B cell (primary cell): Measurements from ENCODE around the gene HTR2B. TPM values are rescaled to one million over a fixed set of nuclear protein-coding genes. Genes with fewer than 3 reads are reported as not detected.

Experiments used
- ATAC-seq: fragments of 200-7000 bp; cut with Tn5 transposase; one replicate; pipeline ENCODE4 v1.10.0; 2021; ENCODE audit warnings: low read depth, mild to moderate bottlenecking, moderate number of reproducible peaks, moderate library complexity
- CTCF ChIA-PET: fragments of 350-600 bp; sonication (Branson Sonifier 250); formaldehyde crosslinking; loops from one replicate; lab custom pipeline; 2021; ENCODE audit warnings: antibody characterized with exemption, inconsistent platforms; lab: Charles Lee
- POLR2A ChIA-PET: fragments of 350-600 bp; sonication (Branson Sonifier 250); formaldehyde crosslinking; loops from one replicate; lab custom pipeline; 2021; ENCODE audit warnings: antibody characterized with exemption; lab: Charles Lee
- DNase-seq: peaks from one replicate; pipeline ENCODE4 v3.0.0; 2013
- H2AFZ ChIP-seq: 2 replicates; pipeline ENCODE4 v1.6.1; 2012; ENCODE audit warnings: mild to moderate bottlenecking, low read depth, low read length; ENCODE audit not compliant: insufficient read depth, poor library complexity, severe bottlenecking
- H3K27ac ChIP-seq, 2 donors: 1 replicate in 1 of 2; 2 replicates in 1 of 2; pipeline ENCODE4 v1.5.1; 2012 to 2013; ENCODE audit warnings: low read length in 2 of 2, mild to moderate bottlenecking in 2 of 2, moderate library complexity in 1 of 2
- H3K27me3 ChIP-seq, 4 experiments: fragments of 200-600 bp in 1 of 4; sonication (generic) in 1 of 4; replicated peaks in 1 of 4; 1 replicate in 2 of 4; 2 replicates in 2 of 4; pipeline versions ENCODE4 v1.6.1 to v1.7.0; 2013 to 2016; ENCODE audit warnings: low read length in 3 of 4, mild to moderate bottlenecking in 2 of 4, mixed read lengths in 1 of 4, moderate library complexity in 1 of 4; ENCODE audit not compliant: insufficient read depth in 4 of 4, control insufficient read depth in 3 of 4; ENCODE audit errors: control extremely low read depth in 1 of 4
- H3K36me3 ChIP-seq, 2 experiments: replicated peaks in 1 of 2; 1 replicate in 1 of 2; 2 replicates in 1 of 2; pipeline versions ENCODE4 v1.6.1 to v1.7.1; 2013; ENCODE audit warnings: low read length in 1 of 2; ENCODE audit not compliant: insufficient read depth in 2 of 2, control insufficient read depth in 1 of 2; ENCODE audit errors: control extremely low read depth in 1 of 2, extremely low read depth in 1 of 2
- H3K4me1 ChIP-seq, 2 donors: fragments of 200-600 bp in 1 of 2; sonication (generic) in 1 of 2; 1 replicate in 1 of 2; 2 replicates in 1 of 2; pipeline versions ENCODE4 v1.5.1 to v1.6.1; 2013 to 2017; ENCODE audit warnings: low read length in 2 of 2; ENCODE audit not compliant: control insufficient read depth in 2 of 2, insufficient read depth in 2 of 2
- H3K4me2 ChIP-seq: replicated peaks from 2 replicates; pipeline ENCODE3; 2012; ENCODE audit warnings: mild to moderate bottlenecking, low read depth, low read length; ENCODE audit not compliant: poor library complexity, severe bottlenecking
- H3K4me3 ChIP-seq, 5 experiments: fragments of 200-600 bp in 1 of 5; sonication (generic) in 1 of 5; 1 replicate in 3 of 5; 2 replicates in 2 of 5; pipeline versions ENCODE4 v1.5.1 to v1.7.0; 2011 to 2016; ENCODE audit warnings: low read length in 4 of 5, mild to moderate bottlenecking in 4 of 5, low read depth in 2 of 5, control low read depth in 1 of 5, moderate library complexity in 1 of 5; ENCODE audit not compliant: insufficient read depth in 1 of 5; ENCODE audit errors: control extremely low read depth in 1 of 5, extremely low read depth in 1 of 5
- H3K79me2 ChIP-seq: fragments of 200-600 bp; sonication (generic); one replicate; pipeline ENCODE4 v1.6.0; 2016; ENCODE audit warnings: low read length; ENCODE audit not compliant: control insufficient read depth, insufficient read depth
- H3K9ac ChIP-seq: fragments of 200-600 bp; sonication (generic); 2 replicates; pipeline ENCODE4 v1.6.1; 2017; ENCODE audit warnings: mild to moderate bottlenecking, low read length, moderate library complexity
- H3K9me3 ChIP-seq, 3 donors: one replicate each; pipeline versions ENCODE4 v1.6.1 to v1.7.1; 2013; ENCODE audit warnings: low read length in 2 of 3; ENCODE audit not compliant: control insufficient read depth in 2 of 3, insufficient read depth in 1 of 3; ENCODE audit errors: control extremely low read depth in 1 of 3
- H4K20me1 ChIP-seq: 2 replicates; pipeline ENCODE4 v1.6.0; 2012; ENCODE audit warnings: mild to moderate bottlenecking, low read length; ENCODE audit not compliant: insufficient read depth, control insufficient read depth, poor library complexity, severe bottlenecking
- H3K27ac Mint-ChIP-seq: one replicate; pipeline ENCODE4 v1.8.0; 2021; ENCODE audit warnings: mixed read lengths
- H3K27me3 Mint-ChIP-seq: one replicate; pipeline ENCODE4 v1.8.0; 2021; ENCODE audit warnings: mixed read lengths
- H3K4me1 Mint-ChIP-seq: one replicate; pipeline ENCODE4 v1.8.0; 2021; ENCODE audit warnings: mixed read lengths
- H3K4me3 Mint-ChIP-seq: one replicate; pipeline ENCODE4 v1.8.0; 2021; ENCODE audit warnings: mixed read lengths
- H3K9me3 Mint-ChIP-seq: one replicate; pipeline ENCODE4 v1.8.0; 2022; ENCODE audit warnings: mixed read lengths; ENCODE audit not compliant: insufficient read depth
- CTCF ChIP-seq: fragments of 200-600 bp; IDR thresholded peaks from one replicate; pipeline ENCODE4 v1.8.0; 2022; ENCODE audit warnings: antibody characterized with exemption, mild to moderate bottlenecking
- EZH2 ChIP-seq: IDR thresholded peaks from 2 replicates; pipeline ENCODE4 v1.6.1; 2012; ENCODE audit warnings: borderline replicate concordance, low read depth, mild to moderate bottlenecking, moderate library complexity, low read length; ENCODE audit not compliant: insufficient read depth, poor library complexity, severe bottlenecking
- WGBS: methylation state at CpG from one replicate; pipeline ENCODE4 v1.1.5; 2013; ENCODE audit warnings: missing lambda C conversion rate; ENCODE audit not compliant: insufficient coverage; 5-methylcytosine and 5-hydroxymethylcytosine counted together
- intact Hi-C: fragments of 100-400 bp; cut with micrococcal nuclease; formaldehyde crosslinking; loops from one replicate; pipeline ENCODE4 v1.10.0; 2022
- polyA plus RNA-seq: library from polyadenylated mRNA; depleted of rRNA; stranded (reverse); fragments of >200 nt; gene quantifications from 2 replicates; pipeline ENCODE4 v1.2.3, GENCODE V29; 2012
- total RNA-seq, 2 donors: library from RNA; stranded (reverse); fragments of 120-200 nt in 1 of 2; gene quantifications; 1 replicate in 1 of 2; 2 replicates in 1 of 2; pipeline versions ENCODE4 v1.2.3 to v1.2.4, GENCODE V29; 2013 to 2022

The HTR2B gene
- total and polyA plus RNA-seq, 2 donors (not counting 1 experiment from before 2014, with no cell fraction given) = not detected

DNA sequence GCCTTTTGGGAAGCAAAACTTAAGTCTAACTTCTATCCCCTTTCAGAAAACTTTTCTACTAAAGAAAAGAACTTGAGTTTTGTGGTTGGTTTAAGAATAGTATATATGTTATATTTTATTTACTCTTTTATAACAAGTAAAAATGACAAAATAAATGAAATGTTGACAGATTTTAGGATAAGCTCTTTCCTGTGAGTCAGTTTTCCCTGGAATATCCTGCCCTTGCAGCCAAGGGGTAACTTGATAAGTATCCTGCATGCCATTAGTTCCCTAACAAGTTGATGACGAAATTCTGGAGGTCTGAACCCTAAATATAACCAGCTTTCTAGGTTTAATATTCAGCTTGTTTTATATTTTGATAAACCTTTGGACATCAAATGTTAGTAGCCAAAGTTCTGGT lies 7.3 kb upstream of the HTR2B start:
- Histone ChIP-seq H3K79me2 (peaks cover under 1% of the 10 kb centered on the region), H3K36me3 (no peaks in the 10 kb centered on the region), H3K4me3 (no peak overlapping the region), H2AFZ (no peak overlapping the region), H3K9ac (no peak overlapping the region), H3K4me2 (no peak overlapping the region), H3K27me3 (no peaks in the 10 kb centered on the region), H3K27ac (no peak overlapping the region), H4K20me1 (no peaks in the 10 kb centered on the region), H3K4me1 (peaks cover 2 to 4% of the 10 kb centered on the region in 2 donors), H3K9me3 (no peaks in the 10 kb centered on the region)
- intact Hi-C loops = no loop called here
- no peak for DNase-seq
- no CpG with 5 or more reads among the region's 1 CpG for WGBS
- Mint-ChIP-seq H3K9me3 (no peaks in the 10 kb centered on the region), H3K4me3 (no peak overlapping the region), H3K27me3 (no peaks in the 10 kb centered on the region), H3K27ac (no peak overlapping the region), H3K4me1 (peaks cover 27% of the 10 kb centered on the region)
- POLR2A ChIA-PET = no interaction called here
- CTCF ChIA-PET = interaction anchor here (0.6 kb wide), 1 partner anchor 320 kb away, joined by 6 read pairs; no protein-coding TSS in a partner anchor
- no peak for ATAC-seq
- no peak for TF ChIP-seq CTCF
- TF ChIP-seq EZH2 = no peak

DNA sequence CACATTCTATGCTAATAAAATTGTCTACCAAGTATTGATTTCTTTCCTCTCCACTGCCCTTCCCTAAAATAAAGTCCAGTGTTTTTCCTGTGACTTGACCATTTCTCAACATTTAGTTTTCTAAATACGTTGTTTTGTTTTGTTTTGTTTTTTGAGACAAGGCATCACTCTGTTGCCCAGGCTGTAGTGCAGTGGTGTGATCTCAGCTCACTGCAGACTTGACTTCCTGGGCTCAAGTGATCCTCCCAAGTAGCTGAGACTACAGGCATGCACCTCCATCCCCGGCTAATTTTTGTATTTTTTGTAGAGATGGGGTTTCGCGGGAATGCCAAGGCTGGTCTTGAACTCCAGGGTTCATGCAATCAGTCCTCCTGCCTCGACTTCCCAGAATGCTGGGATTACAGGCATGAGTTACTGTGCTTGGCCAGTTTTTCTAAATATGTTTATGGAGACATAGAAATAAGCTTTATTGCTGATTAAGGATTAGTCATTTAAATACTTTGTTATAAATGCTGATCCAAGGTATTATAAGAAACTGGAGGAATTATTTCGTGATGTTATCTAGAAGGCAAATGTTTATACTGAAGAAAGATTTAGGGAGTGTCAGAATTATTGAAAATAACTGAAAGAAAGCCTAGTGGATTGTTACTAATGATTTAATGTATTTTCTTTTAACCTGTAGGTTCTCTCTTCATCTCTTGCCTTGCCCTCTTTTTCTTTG lies 5.7 kb upstream of the HTR2B start:
- H3K4me2 ChIP-seq = no peak overlapping the region
- H3K27ac ChIP-seq = no peak overlapping the region
- H3K79me2 ChIP-seq = no peaks in the 10 kb centered on the region
- ChIA-PET CTCF (no interaction called here), POLR2A (interaction anchor here (0.7 kb wide), 1 partner anchor 275 kb away, joined by 4 read pairs; no protein-coding TSS in a partner anchor)
- H3K36me3 ChIP-seq = no peaks in the 10 kb centered on the region
- no peaks in the 10 kb centered on the region for H3K9me3 ChIP-seq
- DNase-seq (no peak), ATAC-seq (no peak)
- H3K27ac Mint-ChIP-seq = no peak overlapping the region
- WGBS = 100% methylated on average over 5 of the region's 6 CpGs
- no peaks in the 10 kb centered on the region for H3K27me3 Mint-ChIP-seq
- H3K9me3 Mint-ChIP-seq = no peaks in the 10 kb centered on the region
- no peaks in the 10 kb centered on the region for H3K27me3 ChIP-seq
- no peaks in the 10 kb centered on the region for H4K20me1 ChIP-seq
- H3K4me1 ChIP-seq = peaks cover 0 to 1% of the 10 kb centered on the region in 2 donors
- TF ChIP-seq CTCF (no peak), EZH2 (no peak)
- no peak overlapping the region for H3K4me3 Mint-ChIP-seq
- no peak overlapping the region for H2AFZ ChIP-seq
- H3K9ac ChIP-seq = no peak overlapping the region
- intact Hi-C loops = no loop called here
- H3K4me1 Mint-ChIP-seq = peaks cover 20% of the 10 kb centered on the region
- H3K4me3 ChIP-seq = no peak overlapping the region
